ENCODE results near the gene TREML1.

DNA sequence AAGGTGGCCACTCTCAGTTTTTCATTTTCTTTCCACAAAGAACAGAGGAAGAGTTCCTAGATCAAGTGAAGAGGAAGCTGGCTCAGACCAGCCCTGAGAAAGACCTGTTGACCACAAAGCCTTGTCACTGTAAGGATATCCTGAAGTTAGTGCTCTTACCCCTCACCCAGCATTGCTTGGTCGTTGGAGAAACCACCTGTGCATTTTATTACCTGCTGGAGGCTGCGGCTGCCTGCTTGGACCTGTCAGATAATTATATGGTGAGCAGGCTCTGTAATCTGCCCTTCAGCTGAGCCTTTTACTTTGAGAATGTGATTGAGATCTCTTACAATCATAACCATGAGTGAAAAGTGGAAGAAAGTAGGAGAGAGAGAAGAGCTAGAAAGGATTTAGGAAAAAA, 21.9 kb downstream of the TREML1 start:
- TF ChIP-seq, protein P1, sequence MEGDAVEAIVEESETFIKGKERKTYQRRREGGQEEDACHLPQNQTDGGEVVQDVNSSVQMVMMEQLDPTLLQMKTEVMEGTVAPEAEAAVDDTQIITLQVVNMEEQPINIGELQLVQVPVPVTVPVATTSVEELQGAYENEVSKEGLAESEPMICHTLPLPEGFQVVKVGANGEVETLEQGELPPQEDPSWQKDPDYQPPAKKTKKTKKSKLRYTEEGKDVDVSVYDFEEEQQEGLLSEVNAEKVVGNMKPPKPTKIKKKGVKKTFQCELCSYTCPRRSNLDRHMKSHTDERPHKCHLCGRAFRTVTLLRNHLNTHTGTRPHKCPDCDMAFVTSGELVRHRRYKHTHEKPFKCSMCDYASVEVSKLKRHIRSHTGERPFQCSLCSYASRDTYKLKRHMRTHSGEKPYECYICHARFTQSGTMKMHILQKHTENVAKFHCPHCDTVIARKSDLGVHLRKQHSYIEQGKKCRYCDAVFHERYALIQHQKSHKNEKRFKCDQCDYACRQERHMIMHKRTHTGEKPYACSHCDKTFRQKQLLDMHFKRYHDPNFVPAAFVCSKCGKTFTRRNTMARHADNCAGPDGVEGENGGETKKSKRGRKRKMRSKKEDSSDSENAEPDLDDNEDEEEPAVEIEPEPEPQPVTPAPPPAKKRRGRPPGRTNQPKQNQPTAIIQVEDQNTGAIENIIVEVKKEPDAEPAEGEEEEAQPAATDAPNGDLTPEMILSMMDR (conservative IDR thresholded peaks at IDR 0.05): no peak
- TF ChIP-seq ZFX (IDR thresholded peaks at IDR 0.05): no peak
